ENCODE data around the gene QSOX1.
A peak's percentile ranks its signal among the peaks of the same experiment; 100 is the strongest.

Gene QSOX1, protein sequence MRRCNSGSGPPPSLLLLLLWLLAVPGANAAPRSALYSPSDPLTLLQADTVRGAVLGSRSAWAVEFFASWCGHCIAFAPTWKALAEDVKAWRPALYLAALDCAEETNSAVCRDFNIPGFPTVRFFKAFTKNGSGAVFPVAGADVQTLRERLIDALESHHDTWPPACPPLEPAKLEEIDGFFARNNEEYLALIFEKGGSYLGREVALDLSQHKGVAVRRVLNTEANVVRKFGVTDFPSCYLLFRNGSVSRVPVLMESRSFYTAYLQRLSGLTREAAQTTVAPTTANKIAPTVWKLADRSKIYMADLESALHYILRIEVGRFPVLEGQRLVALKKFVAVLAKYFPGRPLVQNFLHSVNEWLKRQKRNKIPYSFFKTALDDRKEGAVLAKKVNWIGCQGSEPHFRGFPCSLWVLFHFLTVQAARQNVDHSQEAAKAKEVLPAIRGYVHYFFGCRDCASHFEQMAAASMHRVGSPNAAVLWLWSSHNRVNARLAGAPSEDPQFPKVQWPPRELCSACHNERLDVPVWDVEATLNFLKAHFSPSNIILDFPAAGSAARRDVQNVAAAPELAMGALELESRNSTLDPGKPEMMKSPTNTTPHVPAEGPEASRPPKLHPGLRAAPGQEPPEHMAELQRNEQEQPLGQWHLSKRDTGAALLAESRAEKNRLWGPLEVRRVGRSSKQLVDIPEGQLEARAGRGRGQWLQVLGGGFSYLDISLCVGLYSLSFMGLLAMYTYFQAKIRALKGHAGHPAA

GRCh38 chr1:180154325-180155181 is at the start of gene QSOX1:
Gene QSOX1, plus strand, starts transcription at chr1:180154869. Its CDS starts 39 bp downstream, at chr1:180154908.
- H3K4me3 ChIP-seq (replicated peaks; ENCODE audit: low read depth, low read length) = peak within 1 kb of the TSS; percentile 84
- no peak for DNase-seq (ENCODE audit: extremely low read depth, low read depth)
- no peak for TF ChIP-seq CTCF (IDR thresholded peaks at IDR 0.05; ENCODE audit: low read depth, low read length, missing control alignments)

GRCh38 chr1:180112091-180112490 is 42.6 kb upstream of the QSOX1 start:
- no peak for DNase-seq (ENCODE audit: extremely low read depth, low read depth)
- no peak for TF ChIP-seq CTCF (IDR thresholded peaks at IDR 0.05; ENCODE audit: low read depth, low read length, missing control alignments)
- H3K4me3 ChIP-seq (replicated peaks; ENCODE audit: low read depth, low read length) = no peak overlapping the region

DNA sequence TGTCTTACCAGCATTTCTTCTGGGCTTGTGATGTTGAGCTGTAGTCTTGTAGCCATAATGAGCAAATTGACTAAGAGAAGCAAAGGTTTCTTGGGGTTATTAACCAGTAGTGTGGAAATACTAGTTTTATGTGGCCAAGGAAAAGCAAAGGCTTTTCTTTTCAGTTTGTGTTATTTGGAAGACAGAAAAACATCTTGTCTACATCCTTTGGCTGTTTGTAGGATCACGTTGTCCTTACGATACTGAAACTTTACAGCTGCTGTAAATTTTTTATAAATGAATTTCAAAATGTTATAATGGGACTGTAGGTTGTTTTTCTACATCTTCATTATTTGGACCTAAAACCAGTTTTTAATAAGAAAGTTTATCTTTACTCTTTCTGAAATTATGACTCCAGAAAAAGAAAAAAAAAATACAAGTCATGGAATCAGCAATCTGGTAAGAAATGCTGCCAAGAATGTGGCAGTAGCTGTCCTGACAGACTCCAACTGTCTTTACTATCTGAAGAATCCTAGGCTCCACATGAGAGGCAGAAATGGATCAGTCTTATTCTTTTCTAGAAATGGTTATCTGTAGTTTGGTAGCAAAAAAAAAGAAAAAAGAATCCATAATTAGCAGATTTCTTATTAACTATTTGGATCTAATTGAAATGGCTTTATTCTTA is 41.6 kb upstream of the QSOX1 start:
- TF ChIP-seq CTCF (IDR thresholded peaks at IDR 0.05; ENCODE audit: low read depth, low read length, missing control alignments) = no peak
- H3K4me3 ChIP-seq (replicated peaks; ENCODE audit: low read depth, low read length) = no peak overlapping the region
- no peak for DNase-seq (ENCODE audit: extremely low read depth, low read depth)

DNA sequence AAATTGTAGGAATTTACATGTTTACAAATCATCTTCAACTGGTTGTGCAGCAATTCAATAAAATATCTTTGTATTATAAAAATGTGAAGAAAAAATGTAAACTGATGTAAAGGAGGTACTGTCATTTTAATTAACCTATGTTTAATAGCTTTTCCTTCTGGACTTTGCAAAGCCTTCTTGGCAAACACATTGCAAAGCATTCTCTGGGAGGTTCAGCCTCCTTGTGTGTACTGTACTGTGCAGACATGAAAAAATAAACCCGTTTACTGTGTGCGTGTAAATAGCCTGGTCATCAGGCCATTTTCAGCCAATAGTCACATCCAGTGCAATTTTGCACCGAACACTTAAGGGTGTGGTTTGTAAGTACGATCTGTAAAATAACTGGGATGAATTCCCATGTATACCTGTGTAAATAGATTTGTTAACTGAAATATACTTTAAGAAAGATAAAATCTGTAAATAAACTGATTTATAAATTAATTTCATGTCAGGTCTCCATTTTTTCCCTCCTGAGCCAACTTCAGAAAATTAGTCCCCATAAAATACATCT is 40.2 kb upstream of the QSOX1 start:
- TF ChIP-seq CTCF (IDR thresholded peaks at IDR 0.05; ENCODE audit: low read depth, low read length, missing control alignments) = no peak
- H3K4me3 ChIP-seq (replicated peaks; ENCODE audit: low read depth, low read length) = no peak overlapping the region
- no peak for DNase-seq (ENCODE audit: extremely low read depth, low read depth)

- DNase-seq (ENCODE audit: extremely low read depth, low read depth) = no peak
- no peak for TF ChIP-seq CTCF (IDR thresholded peaks at IDR 0.05; ENCODE audit: low read depth, low read length, missing control alignments)
- H3K4me3 ChIP-seq (replicated peaks; ENCODE audit: low read depth, low read length) = no peak overlapping the region
These were observed 37.5 kb upstream of the QSOX1 start for GRCh38 chr1:180116964-180117763.

Measured in HFF-Myc (cell line).